Measurements from ENCODE around the gene MPV17L.
"Not testable (repeated sequence)": the region's sequence is repeated elsewhere in the genome, so short reads cannot be mapped to it uniquely, and the experiment has no call there.

The MPV17L gene

DNA sequence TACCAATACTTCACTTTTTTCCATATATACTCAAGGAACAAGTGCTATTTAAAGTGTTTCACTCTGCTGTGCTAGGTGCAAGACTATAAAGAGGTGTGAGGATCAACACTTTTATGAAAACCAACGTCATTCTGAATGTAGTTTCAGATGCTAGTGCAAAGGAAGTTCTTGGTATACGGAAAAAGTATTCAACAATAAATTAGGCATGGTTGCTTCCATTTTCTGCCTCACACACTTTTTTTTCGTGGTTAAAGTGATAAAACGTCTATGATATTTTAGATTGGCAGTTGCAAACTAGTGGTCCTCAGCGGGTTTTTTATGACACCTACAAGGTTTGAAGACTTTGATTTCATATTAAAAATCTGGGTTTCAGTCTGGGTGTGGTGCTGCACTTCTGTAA lies 5.6 kb upstream of the MPV17L start:
- not testable (repeated sequence) for H3K4me3 ChIP-seq (ENCODE audit: low read depth in 1 of 2, low read length in 2 of 2); H3K4me1 ChIP-seq (ENCODE audit: control insufficient read depth in 1 of 2, insufficient read depth in 2 of 2, low read length in 2 of 2); H3K27me3 ChIP-seq (ENCODE audit: control insufficient read depth in 1 of 2, insufficient read depth in 2 of 2, low read length in 2 of 2); H3K27ac ChIP-seq (ENCODE audit: low read depth, low read length); H3K36me3 ChIP-seq (ENCODE audit: control insufficient read depth in 1 of 2, insufficient read depth in 2 of 2, low read length in 2 of 2); H3K9ac ChIP-seq (ENCODE audit: low read depth in 1 of 2, low read length in 2 of 2); H3K9me3 ChIP-seq (ENCODE audit: control insufficient read depth in 1 of 2, low read length in 2 of 2)

DNA sequence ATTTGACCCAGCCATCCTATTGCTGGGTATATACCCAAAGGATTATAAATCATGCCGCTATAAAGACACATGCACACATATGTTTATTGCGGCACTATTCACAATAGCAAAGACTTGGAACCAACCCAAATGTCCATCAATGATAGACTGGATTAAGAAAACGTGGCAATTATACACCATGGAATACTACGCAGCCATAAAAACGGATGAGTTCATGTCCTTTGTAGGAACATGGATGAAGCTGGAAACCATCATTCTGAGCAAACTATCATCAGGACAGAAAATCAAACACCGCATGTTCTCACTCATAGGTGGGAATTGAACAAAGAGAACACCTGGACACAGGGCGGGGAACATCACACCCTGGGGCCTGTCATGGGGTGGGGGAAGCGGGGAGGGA lies 2.5 kb upstream of the MPV17L start:
- H3K9ac ChIP-seq (ENCODE audit: low read depth in 1 of 2, low read length in 2 of 2); H3K4me3 ChIP-seq (ENCODE audit: low read depth in 1 of 2, low read length in 2 of 2); H3K9me3 ChIP-seq (ENCODE audit: control insufficient read depth in 1 of 2, low read length in 2 of 2); H3K36me3 ChIP-seq (ENCODE audit: control insufficient read depth in 1 of 2, insufficient read depth in 2 of 2, low read length in 2 of 2); H3K4me1 ChIP-seq (ENCODE audit: control insufficient read depth in 1 of 2, insufficient read depth in 2 of 2, low read length in 2 of 2); H3K27ac ChIP-seq (ENCODE audit: low read depth, low read length); H3K27me3 ChIP-seq (ENCODE audit: control insufficient read depth in 1 of 2, insufficient read depth in 2 of 2, low read length in 2 of 2): not testable (repeated sequence)

DNA sequence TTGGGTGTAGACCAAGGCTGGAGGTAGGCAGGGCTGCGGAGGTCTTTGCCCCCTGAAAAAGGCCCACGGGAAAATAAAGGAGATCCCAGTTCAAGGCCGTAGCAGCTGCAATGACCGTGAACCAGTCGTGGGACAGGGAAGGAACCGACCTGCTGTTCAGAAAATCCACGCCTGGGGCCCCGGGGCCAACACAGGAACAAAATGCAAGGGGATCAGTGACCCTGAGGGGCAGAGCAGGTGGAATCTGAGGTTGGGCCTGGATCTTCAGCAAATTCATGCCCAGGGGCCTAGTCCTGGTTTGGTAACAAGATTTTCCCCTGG lies 915 bp downstream of the MPV17L start:
- H3K9me3 ChIP-seq (ENCODE audit: control insufficient read depth in 1 of 2, low read length in 2 of 2); H3K27me3 ChIP-seq (ENCODE audit: control insufficient read depth in 1 of 2, insufficient read depth in 2 of 2, low read length in 2 of 2); H3K27ac ChIP-seq (ENCODE audit: low read depth, low read length); H3K36me3 ChIP-seq (ENCODE audit: control insufficient read depth in 1 of 2, insufficient read depth in 2 of 2, low read length in 2 of 2); H3K4me1 ChIP-seq (ENCODE audit: control insufficient read depth in 1 of 2, insufficient read depth in 2 of 2, low read length in 2 of 2): not testable (repeated sequence)
- Histone ChIP-seq H3K4me3 (ENCODE audit: low read depth in 1 of 2, low read length in 2 of 2) (peak overlapping the region; percentile 43 to 64), H3K9ac (ENCODE audit: low read depth in 1 of 2, low read length in 2 of 2) (peak overlapping the region in 1 of 2 donors; percentile 18)

DNA sequence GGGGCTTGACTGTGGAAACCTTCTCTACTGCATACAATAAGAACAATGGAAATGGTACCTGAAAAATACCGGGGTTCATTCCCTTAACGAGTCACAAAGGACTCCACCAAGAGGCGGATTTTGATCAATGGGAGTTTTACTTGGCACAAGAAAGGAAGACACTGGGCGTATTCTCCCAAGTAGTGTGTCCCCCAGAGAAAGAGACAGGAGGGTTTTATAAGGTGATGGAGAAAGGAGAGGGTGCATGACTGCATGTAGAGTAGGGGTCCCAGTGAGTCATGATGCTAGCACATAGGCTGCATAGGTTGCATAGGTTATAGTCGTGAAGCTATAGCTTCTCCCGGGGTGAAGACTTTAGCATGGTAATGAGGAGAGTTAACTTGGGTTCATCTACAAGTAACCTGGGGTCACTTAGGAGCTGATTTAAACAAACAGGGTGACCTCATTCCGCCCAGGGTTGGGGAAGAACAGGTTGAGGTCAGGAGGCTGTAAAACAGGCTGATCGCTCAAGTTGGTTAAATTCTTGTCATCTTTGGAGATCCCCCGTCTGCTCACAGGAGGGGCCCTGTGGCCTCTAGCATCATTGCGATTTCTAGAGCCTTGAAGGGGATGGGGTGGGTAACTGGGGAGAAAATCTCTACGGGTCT lies 1.5 kb downstream of the MPV17L start:
- Histone ChIP-seq H3K36me3 (ENCODE audit: control insufficient read depth in 1 of 2, insufficient read depth in 2 of 2, low read length in 2 of 2) (peaks cover 0 to 2% of the 10 kb centered on the region in 2 donors), H3K4me3 (ENCODE audit: low read depth in 1 of 2, low read length in 2 of 2) (peak overlapping the region; percentile 43 to 64), H3K9ac (ENCODE audit: low read depth in 1 of 2, low read length in 2 of 2) (peak overlapping the region in 1 of 2 donors; percentile 18), H3K4me1 (ENCODE audit: control insufficient read depth in 1 of 2, insufficient read depth in 2 of 2, low read length in 2 of 2) (peaks cover 0 to 4% of the 10 kb centered on the region in 2 donors), H3K27me3 (ENCODE audit: control insufficient read depth in 1 of 2, insufficient read depth in 2 of 2, low read length in 2 of 2) (no peaks in the 10 kb centered on the region), H3K27ac (ENCODE audit: low read depth, low read length) (no peak overlapping the region), H3K9me3 (ENCODE audit: control insufficient read depth in 1 of 2, low read length in 2 of 2) (no peaks in the 10 kb centered on the region)

DNA sequence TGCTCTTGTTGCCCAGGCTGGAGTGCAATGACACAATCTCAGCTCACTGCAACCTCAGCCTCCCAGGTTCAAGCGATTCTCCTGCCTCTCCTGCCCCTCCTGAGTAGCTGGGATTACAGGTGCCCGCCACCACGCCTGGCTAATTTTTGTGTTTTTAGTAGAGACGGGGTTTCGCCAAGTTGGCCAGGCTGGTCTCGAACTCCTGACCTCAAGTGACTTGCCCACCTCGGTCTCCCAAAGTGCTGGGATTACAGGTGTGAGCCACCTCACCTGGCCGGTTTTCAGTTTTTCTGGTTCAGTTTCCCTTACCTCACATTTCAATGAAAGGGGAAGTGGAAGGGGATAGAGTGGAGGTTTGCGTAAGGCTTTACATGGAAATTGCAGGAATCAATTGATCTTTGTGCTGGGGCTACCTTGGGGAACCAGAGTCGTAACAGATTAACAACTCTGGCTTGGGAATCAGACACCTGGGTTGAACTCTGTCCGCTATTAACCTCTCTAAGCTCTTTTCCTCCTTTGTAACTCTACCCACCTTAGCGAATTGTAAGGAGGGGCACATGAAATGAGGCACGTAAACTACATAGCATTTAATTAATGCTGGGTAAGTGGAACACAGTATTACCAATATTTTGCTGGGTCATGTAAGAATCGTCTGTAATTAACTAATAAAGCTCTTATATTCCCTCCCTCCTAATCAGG lies 3.2 kb downstream of the MPV17L start:
- H3K27ac ChIP-seq (ENCODE audit: low read depth, low read length), result no peak overlapping the region
- peaks cover 0 to 14% of the 10 kb centered on the region in 2 donors for H3K36me3 ChIP-seq (ENCODE audit: control insufficient read depth in 1 of 2, insufficient read depth in 2 of 2, low read length in 2 of 2)
- H3K9me3 ChIP-seq (ENCODE audit: control insufficient read depth in 1 of 2, low read length in 2 of 2), result no peaks in the 10 kb centered on the region
- no peaks in the 10 kb centered on the region for H3K27me3 ChIP-seq (ENCODE audit: control insufficient read depth in 1 of 2, insufficient read depth in 2 of 2, low read length in 2 of 2)
- peaks cover 0 to 4% of the 10 kb centered on the region in 2 donors for H3K4me1 ChIP-seq (ENCODE audit: control insufficient read depth in 1 of 2, insufficient read depth in 2 of 2, low read length in 2 of 2)
- H3K9ac ChIP-seq (ENCODE audit: low read depth in 1 of 2, low read length in 2 of 2), result no peak overlapping the region
- H3K4me3 ChIP-seq (ENCODE audit: low read depth in 1 of 2, low read length in 2 of 2), result peak overlapping the region; percentile 10 to 11

DNA sequence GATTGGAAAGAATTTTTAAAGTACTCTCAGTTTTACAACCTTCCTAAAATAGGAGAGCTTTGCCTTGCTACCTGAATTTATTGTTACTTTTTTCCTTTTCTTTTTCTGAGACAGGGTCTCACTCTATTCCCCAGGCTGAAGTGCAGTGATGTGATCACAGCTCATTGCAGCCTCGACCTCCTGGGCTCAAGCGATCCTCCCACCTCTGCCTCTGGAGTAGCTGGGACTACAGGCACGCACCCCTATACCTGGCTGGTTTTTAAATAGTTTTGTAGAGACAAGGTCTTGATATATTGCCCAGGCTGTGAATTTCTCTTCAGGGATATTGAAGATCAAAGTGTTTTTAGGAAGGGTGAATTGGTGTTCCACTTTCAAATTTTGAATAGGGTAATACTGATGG lies 3.8 kb downstream of the MPV17L start:
- Histone ChIP-seq H3K4me3 (ENCODE audit: low read depth in 1 of 2, low read length in 2 of 2) (peak overlapping the region; percentile 10 to 11), H3K4me1 (ENCODE audit: control insufficient read depth in 1 of 2, insufficient read depth in 2 of 2, low read length in 2 of 2) (peaks cover 0 to 4% of the 10 kb centered on the region in 2 donors), H3K9ac (ENCODE audit: low read depth in 1 of 2, low read length in 2 of 2) (no peak overlapping the region), H3K36me3 (ENCODE audit: control insufficient read depth in 1 of 2, insufficient read depth in 2 of 2, low read length in 2 of 2) (peaks cover 0 to 14% of the 10 kb centered on the region in 2 donors), H3K27ac (ENCODE audit: low read depth, low read length) (no peak overlapping the region), H3K9me3 (ENCODE audit: control insufficient read depth in 1 of 2, low read length in 2 of 2) (no peaks in the 10 kb centered on the region), H3K27me3 (ENCODE audit: control insufficient read depth in 1 of 2, insufficient read depth in 2 of 2, low read length in 2 of 2) (no peaks in the 10 kb centered on the region)

DNA sequence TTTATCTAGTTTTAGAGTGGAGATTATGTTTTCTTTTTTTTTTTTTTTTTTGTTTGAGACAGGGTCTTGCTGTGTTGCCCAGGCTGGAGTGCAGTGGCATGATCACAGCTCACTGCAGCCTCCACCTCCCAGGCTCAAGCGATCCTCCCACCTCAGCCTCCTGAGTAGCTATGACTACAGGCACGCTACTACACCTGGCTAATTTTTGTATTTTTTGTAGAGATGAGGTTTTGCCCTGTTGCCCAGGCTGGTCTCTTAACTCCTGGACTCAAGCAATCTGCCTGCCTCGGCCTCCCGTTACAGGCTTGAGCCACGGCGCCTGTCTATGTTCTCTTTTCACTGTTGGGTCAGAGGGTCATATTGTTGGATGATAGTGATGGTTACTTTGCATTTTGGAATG lies 4.8 kb downstream of the MPV17L start:
- H3K4me3 ChIP-seq (ENCODE audit: low read depth in 1 of 2, low read length in 2 of 2); H3K27me3 ChIP-seq (ENCODE audit: control insufficient read depth in 1 of 2, insufficient read depth in 2 of 2, low read length in 2 of 2); H3K9me3 ChIP-seq (ENCODE audit: control insufficient read depth in 1 of 2, low read length in 2 of 2); H3K4me1 ChIP-seq (ENCODE audit: control insufficient read depth in 1 of 2, insufficient read depth in 2 of 2, low read length in 2 of 2); H3K27ac ChIP-seq (ENCODE audit: low read depth, low read length); H3K9ac ChIP-seq (ENCODE audit: low read depth in 1 of 2, low read length in 2 of 2): not testable (repeated sequence)
- H3K36me3 ChIP-seq (ENCODE audit: control insufficient read depth in 1 of 2, insufficient read depth in 2 of 2, low read length in 2 of 2), result peaks cover 0 to 14% of the 10 kb centered on the region in 2 donors

DNA sequence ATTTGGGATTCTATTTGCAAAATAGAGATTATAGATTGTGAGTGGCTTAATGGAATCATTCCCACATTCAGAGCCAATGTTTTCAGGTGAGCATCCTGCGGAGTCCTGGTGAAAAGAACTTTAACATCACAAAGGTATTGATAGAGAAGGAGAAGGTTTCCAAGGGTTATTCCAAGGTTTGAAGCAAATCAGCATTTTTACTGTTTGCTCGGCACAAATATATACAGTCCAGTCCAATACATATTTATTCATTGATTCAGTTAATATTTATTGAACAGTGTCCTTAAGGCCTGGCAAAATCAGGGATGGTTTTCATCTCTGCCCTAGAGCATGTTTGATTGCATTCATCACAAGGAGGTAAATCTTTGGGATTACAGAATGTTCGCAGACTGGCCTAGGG lies 6.4 kb downstream of the MPV17L start:
- no peaks in the 10 kb centered on the region for H3K27me3 ChIP-seq (ENCODE audit: control insufficient read depth in 1 of 2, insufficient read depth in 2 of 2, low read length in 2 of 2)
- H3K4me1 ChIP-seq (ENCODE audit: control insufficient read depth in 1 of 2, insufficient read depth in 2 of 2, low read length in 2 of 2), result peaks cover 0 to 4% of the 10 kb centered on the region in 2 donors
- no peak overlapping the region for H3K4me3 ChIP-seq (ENCODE audit: low read depth in 1 of 2, low read length in 2 of 2)
- H3K9me3 ChIP-seq (ENCODE audit: control insufficient read depth in 1 of 2, low read length in 2 of 2), result no peaks in the 10 kb centered on the region
- no peak overlapping the region for H3K27ac ChIP-seq (ENCODE audit: low read depth, low read length)
- peaks cover 0 to 14% of the 10 kb centered on the region in 2 donors for H3K36me3 ChIP-seq (ENCODE audit: control insufficient read depth in 1 of 2, insufficient read depth in 2 of 2, low read length in 2 of 2)
- no peak overlapping the region for H3K9ac ChIP-seq (ENCODE audit: low read depth in 1 of 2, low read length in 2 of 2)

DNA sequence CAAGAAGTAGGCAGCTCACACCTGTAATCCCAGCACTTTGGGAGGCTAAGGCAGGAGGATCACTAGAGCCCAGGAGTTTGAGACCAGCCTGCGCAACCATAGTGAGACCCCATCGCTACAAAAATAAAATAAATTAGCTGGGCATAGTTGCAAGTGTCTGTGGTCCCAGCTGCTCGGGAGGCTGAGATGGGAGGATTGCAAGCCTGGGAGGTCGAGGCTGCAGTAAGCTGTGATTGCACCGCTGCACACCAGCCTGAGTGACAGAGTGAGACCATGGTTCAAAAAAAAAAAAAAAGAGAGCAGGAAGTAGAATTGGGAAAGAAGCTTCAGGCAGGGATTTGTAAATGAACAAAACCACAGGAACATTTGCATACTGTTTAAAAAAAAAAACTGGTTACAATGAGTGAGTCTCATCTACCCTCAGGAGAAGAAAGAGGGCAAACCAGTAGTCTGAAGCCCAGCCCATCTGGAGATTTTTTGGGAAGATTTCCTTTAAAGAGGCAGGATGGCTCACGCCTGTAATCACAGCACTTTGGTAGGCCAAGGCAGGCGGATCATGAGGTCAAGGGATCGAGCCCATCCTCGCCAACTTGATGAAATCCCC lies 7.9 kb downstream of the MPV17L start:
- H3K4me1 ChIP-seq (ENCODE audit: control insufficient read depth in 1 of 2, insufficient read depth in 2 of 2, low read length in 2 of 2), result no peaks in the 10 kb centered on the region
- no peaks in the 10 kb centered on the region for H3K27me3 ChIP-seq (ENCODE audit: control insufficient read depth in 1 of 2, insufficient read depth in 2 of 2, low read length in 2 of 2)
- H3K36me3 ChIP-seq (ENCODE audit: control insufficient read depth in 1 of 2, insufficient read depth in 2 of 2, low read length in 2 of 2), result peaks cover 0 to 14% of the 10 kb centered on the region in 2 donors
- H3K27ac ChIP-seq (ENCODE audit: low read depth, low read length), result no peak overlapping the region
- no peak overlapping the region for H3K9ac ChIP-seq (ENCODE audit: low read depth in 1 of 2, low read length in 2 of 2)
- no peaks in the 10 kb centered on the region for H3K9me3 ChIP-seq (ENCODE audit: control insufficient read depth in 1 of 2, low read length in 2 of 2)
- H3K4me3 ChIP-seq (ENCODE audit: low read depth in 1 of 2, low read length in 2 of 2), result no peak overlapping the region

DNA sequence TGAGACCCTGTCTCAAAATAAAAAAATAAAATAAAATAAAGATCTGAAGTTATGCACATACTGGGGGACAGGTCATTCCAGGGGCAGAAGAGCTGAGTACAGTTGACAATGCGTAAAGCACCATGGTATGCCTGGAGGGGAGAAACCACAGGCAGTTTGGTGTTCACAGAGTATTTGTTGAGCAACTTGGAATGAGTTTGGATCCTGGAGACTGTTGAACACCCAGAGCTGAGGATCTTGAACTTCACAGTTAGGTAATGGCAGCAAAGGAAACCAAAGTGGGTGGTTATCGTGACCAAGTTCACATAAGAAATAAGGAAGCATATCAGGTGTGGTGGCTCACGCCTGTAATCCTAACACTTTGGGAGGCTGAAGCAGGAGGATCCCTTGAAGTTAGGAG lies 8.5 kb downstream of the MPV17L start:
- not testable (repeated sequence) for H3K27me3 ChIP-seq (ENCODE audit: control insufficient read depth in 1 of 2, insufficient read depth in 2 of 2, low read length in 2 of 2); H3K9me3 ChIP-seq (ENCODE audit: control insufficient read depth in 1 of 2, low read length in 2 of 2); H3K27ac ChIP-seq (ENCODE audit: low read depth, low read length); H3K4me3 ChIP-seq (ENCODE audit: low read depth in 1 of 2, low read length in 2 of 2); H3K9ac ChIP-seq (ENCODE audit: low read depth in 1 of 2, low read length in 2 of 2); H3K4me1 ChIP-seq (ENCODE audit: control insufficient read depth in 1 of 2, insufficient read depth in 2 of 2, low read length in 2 of 2)
- peaks cover 0 to 14% of the 10 kb centered on the region in 2 donors for H3K36me3 ChIP-seq (ENCODE audit: control insufficient read depth in 1 of 2, insufficient read depth in 2 of 2, low read length in 2 of 2)

Measured in duodenal mucosa (tissue), 2 donors.